A549 (cell line): ENCODE data around the gene LHFPL2. TPM values are rescaled to one million over a fixed set of nuclear protein-coding genes. Genes with fewer than 3 reads are reported as not detected.

Source experiments
- ATAC-seq, 2 experiments: fragments of 200-7000 bp in 1 of 2; fragments of >200 bp in 1 of 2; cut with Nextera tagmentation in 1 of 2; cut with Tn5 transposase in 1 of 2; 3 replicates each; pipeline versions ENCODE4 v1.8.0 to v1.9.1; 2018 to 2020; ENCODE audit warnings: mild to moderate bottlenecking in 1 of 2, moderate library complexity in 1 of 2
- CTCF ChIA-PET: fragments of 300-600 bp; sonication (Branson Sonifier 250); formaldehyde crosslinking; extraction: SDS; loops from one replicate; lab custom pipeline; 2021; ENCODE audit warnings: antibody characterized with exemption, inconsistent platforms; lab: Yijun Ruan, JAX
- POLR2A ChIA-PET: fragments of 350-600 bp; formaldehyde crosslinking; extraction: SDS; loops from one replicate; lab custom pipeline; 2021; ENCODE audit warnings: antibody characterized with exemption, inconsistent platforms; lab: Yijun Ruan, JAX
- DNase-seq, 2 experiments: peaks; one replicate each; pipeline versions ENCODE4 v3.0.0 to v3.0.0-alpha.2; 2011 to 2016; ENCODE audit warnings: low read depth in 1 of 2, low spot score in 1 of 2
- FAIRE-seq: peaks from 2 replicates; lab custom pipeline; 2011; peaks lifted over from hg19 to GRCh38; lab: Jason Lieb, UNC
- H3K27ac ChIP-seq, 2 experiments: fragments of >200 bp; sonication (Bioruptor Twin); formaldehyde crosslinking; 3 replicates each; pipeline ENCODE4 v1.5.1; 2016 to 2017
- H3K4me1 ChIP-seq: fragments of >200 bp; sonication (Bioruptor Twin); formaldehyde crosslinking; 3 replicates; pipeline ENCODE4 v1.6.1; 2016
- H3K4me2 ChIP-seq: fragments of >200 bp; sonication (Bioruptor Twin); formaldehyde crosslinking; 3 replicates; pipeline ENCODE4 v1.6.1; 2016
- H3K4me3 ChIP-seq: fragments of >200 bp; sonication (Bioruptor Twin); formaldehyde crosslinking; 3 replicates; pipeline ENCODE4 v1.5.1; 2016
- H3K9me3 ChIP-seq: fragments of >200 bp; sonication (Bioruptor Twin); formaldehyde crosslinking; 3 replicates; pipeline ENCODE4 v1.6.1; 2016
- CBX2 ChIP-seq: fragments of 200-600 bp; sonication (generic); IDR thresholded peaks from 2 replicates; pipeline ENCODE4 v1.6.1; 2016; ENCODE audit warnings: low read depth, mild to moderate bottlenecking, borderline replicate concordance
- CBX8 ChIP-seq: fragments of 200-600 bp; sonication (generic); IDR thresholded peaks from 2 replicates; pipeline ENCODE4 v1.6.1; 2016
- CEBPB ChIP-seq, 2 experiments: fragments of >200 bp in 1 of 2; sonication (Bioruptor Twin) in 1 of 2; formaldehyde crosslinking in 1 of 2; IDR thresholded peaks; 2 replicates each; pipeline ENCODE4 v1.6.1; 2012 to 2016
- CHD4 ChIP-seq: fragments of 200-600 bp; sonication (generic); IDR thresholded peaks from 2 replicates; pipeline ENCODE4 v1.6.1; 2016; ENCODE audit warnings: antibody characterized with exemption, mild to moderate bottlenecking, borderline replicate concordance
- EHF ChIP-seq: fragments of 250-450 bp; sonication (Bioruptor Pico); IDR thresholded peaks from 2 replicates; pipeline ENCODE4 v1.5.0; 2020; ENCODE audit warnings: mild to moderate bottlenecking
- EHMT2 ChIP-seq: fragments of 200-600 bp; sonication (generic); IDR thresholded peaks from 2 replicates; pipeline ENCODE4 v1.6.1; 2016; ENCODE audit warnings: antibody characterized with exemption, low read depth, mild to moderate bottlenecking, moderate library complexity
- EP300 ChIP-seq, 2 experiments: fragments of >200 bp; sonication (Bioruptor Twin); formaldehyde crosslinking; IDR thresholded peaks; 2 replicates in 1 of 2; 3 replicates in 1 of 2; pipeline ENCODE4 v1.6.1; 2016 to 2017
- FOSB ChIP-seq: fragments of 250-450 bp; sonication (Bioruptor Pico); IDR thresholded peaks from 2 replicates; pipeline ENCODE4 v1.5.0; 2020; ENCODE audit warnings: mild to moderate bottlenecking, moderate library complexity
- FOXS1 ChIP-seq: fragments of 250-450 bp; sonication (Bioruptor Pico); IDR thresholded peaks from 2 replicates; pipeline ENCODE4 v1.5.0; 2020; ENCODE audit warnings: mild to moderate bottlenecking, moderate library complexity
- GATA3 ChIP-seq: IDR thresholded peaks from 2 replicates; pipeline ENCODE4 v1.6.1; 2012; ENCODE audit warnings: borderline replicate concordance
- HEYL ChIP-seq: fragments of 250-450 bp; sonication (Bioruptor Pico); IDR thresholded peaks from 2 replicates; pipeline ENCODE4 v1.8.0; 2021; ENCODE audit warnings: mild to moderate bottlenecking, moderate library complexity
- HOXA7 ChIP-seq: fragments of 250-450 bp; sonication (Bioruptor Pico); IDR thresholded peaks from 2 replicates; pipeline ENCODE4 v1.5.0; 2020; ENCODE audit warnings: mild to moderate bottlenecking, moderate library complexity
- KDM5A ChIP-seq: fragments of 200-600 bp; sonication (generic); IDR thresholded peaks from 2 replicates; pipeline ENCODE4 v1.6.1; 2016; ENCODE audit warnings: antibody characterized with exemption, mild to moderate bottlenecking
- MAFK ChIP-seq: fragments of 450-650 bp; IDR thresholded peaks from 2 replicates; pipeline ENCODE4 v1.6.1; 2014; ENCODE audit not compliant: partially characterized antibody
- MAZ ChIP-seq: fragments of 150-350 bp; IDR thresholded peaks from 2 replicates; pipeline ENCODE4 v1.6.1; 2014; ENCODE audit warnings: antibody characterized with exemption, low read depth, low read length, borderline replicate concordance
- MYC ChIP-seq: IDR thresholded peaks from 2 replicates; pipeline ENCODE4 v1.6.1; 2012; ENCODE audit warnings: mild to moderate bottlenecking, inconsistent platforms, low read length, improper control_type of control experiment, borderline replicate concordance
- NR3C1 ChIP-seq: fragments of >200 bp; sonication (Bioruptor Twin); formaldehyde crosslinking; IDR thresholded peaks from 3 replicates; pipeline ENCODE4 v1.6.1; 2017
- POLR2A ChIP-seq: IDR thresholded peaks from 2 replicates; pipeline ENCODE4 v1.6.1; 2012; ENCODE audit warnings: mild to moderate bottlenecking, low read length
- POLR2AphosphoS2 ChIP-seq: conservative IDR thresholded peaks from 2 replicates; pipeline ENCODE4 v1.6.1; 2012; ENCODE audit warnings: low read length, improper control_type of control experiment, inconsistent platforms
- SMC3 ChIP-seq: fragments of >200 bp; sonication (Bioruptor Twin); formaldehyde crosslinking; IDR thresholded peaks from 3 replicates; pipeline ENCODE4 v1.6.1; 2018; ENCODE audit warnings: inconsistent platforms
- SREBF2 ChIP-seq: fragments of 450-650 bp; IDR thresholded peaks from 2 replicates; pipeline ENCODE4 v1.6.1; 2014; ENCODE audit warnings: mild to moderate bottlenecking, moderate library complexity
- TFCP2L1 ChIP-seq: fragments of 250-450 bp; sonication (Bioruptor Pico); IDR thresholded peaks from 2 replicates; pipeline ENCODE4 v1.5.0; 2021; ENCODE audit warnings: mild to moderate bottlenecking
- TP53 ChIP-seq: fragments of 250-450 bp; sonication (Bioruptor Pico); IDR thresholded peaks from 2 replicates; pipeline ENCODE4 v1.5.0; 2021; ENCODE audit warnings: mild to moderate bottlenecking, moderate library complexity
- ZC3H11A ChIP-seq: fragments of 450-650 bp; IDR thresholded peaks from 2 replicates; pipeline ENCODE4 v1.6.1; 2014; ENCODE audit warnings: antibody characterized with exemption, mild to moderate bottlenecking
- ZNF302 ChIP-seq: fragments of 250-450 bp; sonication (Bioruptor Pico); IDR thresholded peaks from 2 replicates; pipeline ENCODE4 v1.9.0; 2021; ENCODE audit warnings: inconsistent platforms, mild to moderate bottlenecking, moderate library complexity
- ZSCAN20 ChIP-seq: fragments of 250-450 bp; sonication (Bioruptor Pico); IDR thresholded peaks from 2 replicates; pipeline ENCODE4 v1.8.0; 2022; ENCODE audit warnings: mild to moderate bottlenecking, moderate library complexity
- WGBS: methylation state at CpG from one replicate; pipeline ENCODE4 v1.1.6; 2017; ENCODE audit errors: missing lambda C conversion rate; 5-methylcytosine and 5-hydroxymethylcytosine counted together
- polyA plus RNA-seq, 4 experiments: library from polyadenylated mRNA; depleted of rRNA in 3 of 4; stranded (reverse); fragments of >200 nt; fragmentation: RNase III in 1 of 4; extraction: RNeasy Plus Mini Kit Qiagen cat#74134 plus additional on column Dnase treatment in 1 of 4; gene quantifications; 2 replicates in 3 of 4; 3 replicates in 1 of 4; pipeline ENCODE4 v1.2.3, GENCODE V29; 2011 to 2017
- TF ChIP-seq, protein P1 (sequence below): fragments of >200 bp; sonication (Bioruptor Twin); formaldehyde crosslinking; IDR thresholded peaks from 3 replicates; pipeline ENCODE4 v1.5.1; 2016
- TF ChIP-seq, protein P2 (sequence below): IDR thresholded peaks from 2 replicates; pipeline ENCODE4 v1.6.1; 2012; ENCODE audit warnings: low read depth, borderline replicate concordance
- TF ChIP-seq, protein P3 (sequence below): IDR thresholded peaks from 2 replicates; pipeline ENCODE4 v1.6.1; 2012
- TF ChIP-seq, protein P4 (sequence below): fragments of >200 bp; sonication (Bioruptor Twin); formaldehyde crosslinking; IDR thresholded peaks from 3 replicates; pipeline ENCODE4 v1.6.1; 2016
- TF ChIP-seq, protein P5 (sequence below): fragments of 250-450 bp; sonication (Bioruptor Pico); IDR thresholded peaks from 2 replicates; pipeline ENCODE4 v1.5.0; 2020; ENCODE audit warnings: low read depth, mild to moderate bottlenecking, moderate library complexity

Gene LHFPL2
- polyA plus RNA-seq, 2 of the 4 experiments (the other 2 are of a cell fraction), result 24.9 to 41.7 TPM

DNA sequence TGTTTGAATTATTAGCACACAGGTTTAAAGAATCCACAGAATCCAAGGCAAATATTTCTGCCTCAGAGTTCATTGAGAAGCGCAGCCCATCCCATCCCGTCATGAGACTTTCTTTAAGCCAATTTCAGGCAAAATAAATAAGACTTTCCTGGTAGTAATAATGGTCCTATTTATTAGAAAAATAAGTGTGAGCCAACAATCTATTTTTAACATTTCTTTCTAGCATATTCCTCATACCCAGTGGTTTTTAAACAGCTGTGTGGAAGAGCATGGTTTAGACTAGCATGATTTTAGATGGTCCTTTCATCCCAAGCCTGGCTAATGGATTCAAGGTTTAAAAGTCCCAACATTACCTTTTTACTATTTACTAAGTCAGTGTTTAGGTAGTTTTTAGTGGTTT is 162.4 kb downstream of the LHFPL2 start:
- no peak overlapping the region for H3K4me2 ChIP-seq
- DNase-seq (no peak), ATAC-seq (no peak), FAIRE-seq (no peak)
- no peaks in the 10 kb centered on the region for H3K9me3 ChIP-seq
- H3K4me3 ChIP-seq, result no peak overlapping the region
- CTCF ChIA-PET, result interaction anchor here (1.2 kb wide), 1 partner anchor 19 kb away, joined by 3 read pairs; no protein-coding TSS in a partner anchor
- WGBS, result 94% methylated on average over 2 of the region's 2 CpGs
- H3K27ac ChIP-seq, result no peak overlapping the region
- TF ChIP-seq TFCP2L1 (no peak), GATA3 (no peak), MAZ (no peak), HEYL (CRISPR knock-in tag) (no peak), SMC3 (no peak), TP53 (CRISPR knock-in tag) (no peak)
- TF ChIP-seq, all 56 proteins: peak for 0
- POLR2A ChIA-PET, result no interaction called here
- peaks cover 22% of the 10 kb centered on the region for H3K4me1 ChIP-seq

DNA sequence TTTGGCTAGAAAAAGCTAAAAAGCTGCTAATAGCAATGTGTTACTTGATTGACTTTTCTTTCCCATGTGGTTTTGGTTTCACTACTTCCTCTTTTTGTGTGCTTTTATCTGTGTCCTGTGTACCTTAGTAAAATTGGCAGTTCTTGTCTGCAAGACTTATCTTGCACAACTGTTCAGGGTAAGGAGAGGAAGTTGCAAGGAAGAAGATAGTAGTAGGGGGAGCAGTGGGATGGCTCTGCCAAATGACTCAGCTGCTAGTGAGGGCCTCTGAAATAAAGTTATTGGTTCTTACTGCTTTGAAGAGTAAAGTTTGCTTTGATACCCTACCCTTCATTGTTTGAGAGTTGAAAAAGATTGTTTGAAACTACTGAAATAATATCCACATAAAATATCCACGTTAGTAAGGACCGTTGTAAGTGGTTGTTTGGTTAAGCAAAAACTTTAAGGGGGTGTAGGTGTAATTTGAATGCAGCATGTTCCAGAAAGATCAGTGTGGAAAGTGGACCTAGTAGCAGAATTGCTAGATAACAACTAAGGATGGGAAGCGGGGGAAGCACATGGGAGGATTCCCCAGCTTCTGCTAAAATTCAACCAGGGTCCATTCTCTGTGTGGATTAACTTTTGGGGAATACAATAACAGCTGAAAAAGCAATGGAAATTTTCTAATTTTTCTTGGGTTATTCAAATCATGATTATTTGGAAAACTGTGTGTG is 164.6 kb downstream of the LHFPL2 start:
- DNase-seq, result peak in 1 of 2 experiments; percentile 20

DNA sequence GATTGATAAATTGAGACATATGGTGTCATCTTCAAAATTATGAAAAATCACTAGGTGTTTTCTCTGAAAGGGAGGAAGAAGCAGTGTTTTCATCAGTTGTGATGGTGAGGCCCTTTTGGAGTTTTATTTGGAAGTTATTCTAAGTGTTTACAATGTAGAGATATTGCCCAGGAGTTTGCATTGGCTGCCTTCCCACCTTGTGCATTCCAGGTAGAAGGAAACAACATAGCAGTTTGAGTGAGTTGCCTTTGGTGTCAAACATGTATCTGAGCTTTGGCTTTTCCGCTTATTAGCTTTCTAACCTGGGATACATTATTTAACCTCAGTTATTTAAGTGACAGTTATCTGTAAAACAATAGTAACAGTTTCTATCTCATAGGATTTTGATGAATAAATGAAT is 165.6 kb downstream of the LHFPL2 start:
- H3K4me1 ChIP-seq, result peaks cover 16% of the 10 kb centered on the region; the same call in 2 of the 3 replicates
- H3K4me3 ChIP-seq, result no peak overlapping the region
- ATAC-seq, result no peak
- ChIA-PET CTCF (interaction anchor here (1.1 to 2.5 kb wide), 3 partner anchors 9 to 482 kb away, joined by 3 to 9 read pairs (median 4); no protein-coding TSS in a partner anchor), POLR2A (no interaction called here)
- H3K9me3 ChIP-seq, result no peaks in the 10 kb centered on the region
- TF ChIP-seq TFCP2L1 (no peak), EHMT2 (no peak), ZC3H11A (no peak), SREBF2 (no peak), CHD4 (no peak), CEBPB (IDR thresholded peaks at IDR 0.05) (no peak), KDM5A (no peak), NR3C1 (no peak), MAFK (no peak), POLR2AphosphoS2 (no peak), ZSCAN20 (CRISPR knock-in tag) (no peak), SMC3 (no peak), EHF (CRISPR knock-in tag) (no peak), CBX8 (no peak), FOSB (CRISPR knock-in tag) (no peak), EP300 (IDR thresholded peaks at IDR 0.05) (no peak)
- TF ChIP-seq, protein P1, sequence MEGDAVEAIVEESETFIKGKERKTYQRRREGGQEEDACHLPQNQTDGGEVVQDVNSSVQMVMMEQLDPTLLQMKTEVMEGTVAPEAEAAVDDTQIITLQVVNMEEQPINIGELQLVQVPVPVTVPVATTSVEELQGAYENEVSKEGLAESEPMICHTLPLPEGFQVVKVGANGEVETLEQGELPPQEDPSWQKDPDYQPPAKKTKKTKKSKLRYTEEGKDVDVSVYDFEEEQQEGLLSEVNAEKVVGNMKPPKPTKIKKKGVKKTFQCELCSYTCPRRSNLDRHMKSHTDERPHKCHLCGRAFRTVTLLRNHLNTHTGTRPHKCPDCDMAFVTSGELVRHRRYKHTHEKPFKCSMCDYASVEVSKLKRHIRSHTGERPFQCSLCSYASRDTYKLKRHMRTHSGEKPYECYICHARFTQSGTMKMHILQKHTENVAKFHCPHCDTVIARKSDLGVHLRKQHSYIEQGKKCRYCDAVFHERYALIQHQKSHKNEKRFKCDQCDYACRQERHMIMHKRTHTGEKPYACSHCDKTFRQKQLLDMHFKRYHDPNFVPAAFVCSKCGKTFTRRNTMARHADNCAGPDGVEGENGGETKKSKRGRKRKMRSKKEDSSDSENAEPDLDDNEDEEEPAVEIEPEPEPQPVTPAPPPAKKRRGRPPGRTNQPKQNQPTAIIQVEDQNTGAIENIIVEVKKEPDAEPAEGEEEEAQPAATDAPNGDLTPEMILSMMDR, result no peak
- TF ChIP-seq, protein P2, sequence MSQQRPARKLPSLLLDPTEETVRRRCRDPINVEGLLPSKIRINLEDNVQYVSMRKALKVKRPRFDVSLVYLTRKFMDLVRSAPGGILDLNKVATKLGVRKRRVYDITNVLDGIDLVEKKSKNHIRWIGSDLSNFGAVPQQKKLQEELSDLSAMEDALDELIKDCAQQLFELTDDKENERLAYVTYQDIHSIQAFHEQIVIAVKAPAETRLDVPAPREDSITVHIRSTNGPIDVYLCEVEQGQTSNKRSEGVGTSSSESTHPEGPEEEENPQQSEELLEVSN, result no peak
- TF ChIP-seq, protein P3, sequence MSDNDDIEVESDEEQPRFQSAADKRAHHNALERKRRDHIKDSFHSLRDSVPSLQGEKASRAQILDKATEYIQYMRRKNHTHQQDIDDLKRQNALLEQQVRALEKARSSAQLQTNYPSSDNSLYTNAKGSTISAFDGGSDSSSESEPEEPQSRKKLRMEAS, result no peak
- TF ChIP-seq, all 56 proteins: peak for 0
- Histone ChIP-seq H3K27ac (no peak overlapping the region), H3K4me2 (no peak overlapping the region)
- WGBS, result 83% methylated on average over 1 of the region's 1 CpG
- FAIRE-seq (no peak), DNase-seq (no peak)

More for the DNA sequence above, 164.6 kb downstream of the LHFPL2 start:
- H3K27ac ChIP-seq, result peak overlapping the region in 1 of 2 experiments; percentile 55; a peak in 3 of 6 replicates
- peak; percentile 43 to 59; a peak in 3 of 6 replicates for ATAC-seq
- H3K4me2 ChIP-seq, result peak overlapping the region; percentile 1; the same call in 1 of the 3 replicates
- POLR2A ChIA-PET, result no interaction called here
- FAIRE-seq, result no peak
- WGBS, result 84% methylated on average over 3 of the region's 3 CpGs
- CTCF ChIA-PET, result interaction anchor here (0.7 to 2.5 kb wide), 5 partner anchors 11 to 481 kb away, joined by 3 to 9 read pairs (median 4); no protein-coding TSS in a partner anchor
- no peak overlapping the region for H3K4me3 ChIP-seq
- H3K4me1 ChIP-seq, result peaks cover 16% of the 10 kb centered on the region; the same call in 2 of the 3 replicates
- no peaks in the 10 kb centered on the region for H3K9me3 ChIP-seq
- TF ChIP-seq HOXA7 (CRISPR knock-in tag), result no peak
- no peak for TF ChIP-seq TFCP2L1
- TF ChIP-seq, protein P4, sequence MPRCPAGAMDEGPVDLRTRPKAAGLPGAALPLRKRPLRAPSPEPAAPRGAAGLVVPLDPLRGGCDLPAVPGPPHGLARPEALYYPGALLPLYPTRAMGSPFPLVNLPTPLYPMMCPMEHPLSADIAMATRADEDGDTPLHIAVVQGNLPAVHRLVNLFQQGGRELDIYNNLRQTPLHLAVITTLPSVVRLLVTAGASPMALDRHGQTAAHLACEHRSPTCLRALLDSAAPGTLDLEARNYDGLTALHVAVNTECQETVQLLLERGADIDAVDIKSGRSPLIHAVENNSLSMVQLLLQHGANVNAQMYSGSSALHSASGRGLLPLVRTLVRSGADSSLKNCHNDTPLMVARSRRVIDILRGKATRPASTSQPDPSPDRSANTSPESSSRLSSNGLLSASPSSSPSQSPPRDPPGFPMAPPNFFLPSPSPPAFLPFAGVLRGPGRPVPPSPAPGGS, result no peak
- TF ChIP-seq ZNF302 (CRISPR knock-in tag), result no peak
- no peak for TF ChIP-seq FOXS1 (CRISPR knock-in tag)
- no peak for TF ChIP-seq MYC
- TF ChIP-seq, protein P5, sequence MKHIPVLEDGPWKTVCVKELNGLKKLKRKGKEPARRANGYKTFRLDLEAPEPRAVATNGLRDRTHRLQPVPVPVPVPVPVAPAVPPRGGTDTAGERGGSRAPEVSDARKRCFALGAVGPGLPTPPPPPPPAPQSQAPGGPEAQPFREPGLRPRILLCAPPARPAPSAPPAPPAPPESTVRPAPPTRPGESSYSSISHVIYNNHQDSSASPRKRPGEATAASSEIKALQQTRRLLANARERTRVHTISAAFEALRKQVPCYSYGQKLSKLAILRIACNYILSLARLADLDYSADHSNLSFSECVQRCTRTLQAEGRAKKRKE (CRISPR knock-in tag), result no peak
- no peak for TF ChIP-seq POLR2A
- TF ChIP-seq EHMT2, result no peak
- no peak for TF ChIP-seq CBX2
